Uterus (tissue), 4 donors: ENCODE data around the gene SAV1. TPM values are rescaled to one million over a fixed set of nuclear protein-coding genes. Genes with fewer than 3 reads are reported as not detected.
"Not testable (repeated sequence)": the region's sequence is repeated elsewhere in the genome, so short reads cannot be mapped to it uniquely, and the experiment has no call there.

Experiments
- DNase-seq, 2 donors: peaks; one replicate each; pipeline ENCODE4 v3.0.0-alpha.2; 2019 to 2020
- H3K27ac ChIP-seq, 2 donors: fragments of 200-600 bp; sonication (generic); 1 replicate in 1 of 2; 2 replicates in 1 of 2; pipeline ENCODE4 v1.5.1; 2016 to 2018
- H3K27me3 ChIP-seq, 2 donors: fragments of 200-600 bp; sonication (generic); one replicate each; pipeline ENCODE4 v1.5.1; 2018 to 2019; ENCODE audit warnings: control low read depth in 1 of 2
- H3K36me3 ChIP-seq, 2 donors: fragments of 200-600 bp; sonication (generic); one replicate each; pipeline ENCODE4 v1.5.1; 2019; ENCODE audit warnings: control low read depth in 1 of 2
- H3K4me1 ChIP-seq, 2 donors: fragments of 200-600 bp; sonication (generic); one replicate each; pipeline ENCODE4 v1.5.1; 2018 to 2019; ENCODE audit warnings: control low read depth in 1 of 2
- H3K4me3 ChIP-seq, 2 donors: fragments of 200-600 bp; sonication (generic); 1 replicate in 1 of 2; 2 replicates in 1 of 2; pipeline ENCODE4 v1.5.1; 2018 to 2019; ENCODE audit warnings: mild to moderate bottlenecking in 1 of 2
- H3K9me3 ChIP-seq, 2 donors: fragments of 200-600 bp; sonication (generic); one replicate each; pipeline ENCODE4 v1.5.1; 2019; ENCODE audit warnings: control low read depth in 1 of 2
- CTCF ChIP-seq, 4 experiments: fragments of 200-600 bp in 2 of 4; fragments of 450-650 bp in 2 of 4; sonication (generic) in 2 of 4; IDR thresholded peaks; one replicate each; pipeline ENCODE4 v1.5.1; 2016 to 2019; ENCODE audit warnings: antibody characterized with exemption in 4 of 4, mild to moderate bottlenecking in 2 of 4, moderate library complexity in 1 of 4
- POLR2A ChIP-seq, 2 donors: fragments of 450-650 bp; IDR thresholded peaks; one replicate each; pipeline ENCODE4 v1.6.1; 2016; ENCODE audit warnings: antibody characterized with exemption in 2 of 2, mild to moderate bottlenecking in 1 of 2, moderate library complexity in 1 of 2
- intact Hi-C: fragments of 100-400 bp; cut with DNase I; formaldehyde crosslinking; loops from one replicate; pipeline ENCODE4 v1.15.1; 2023; ENCODE audit warnings: low total_unique reads
- total RNA-seq, 4 donors: library from RNA; depleted of rRNA in 3 of 4; stranded (reverse); fragments of >200 nt in 3 of 4; gene quantifications; one replicate each; pipeline versions ENCODE4 v1.1.0 to v1.2.4, GENCODE V29; 2014 to 2023
- donor health status: DM: yes; HTN: yes; CAD: no.

The SAV1 gene
- total RNA-seq, 4 donors from 2014 or later: 18.2 to 42.9 (median 35.8) TPM

GRCh38 chr14:50704454-50705010 lies 36.4 kb upstream of the SAV1 start:
- Histone ChIP-seq H3K4me3 (no peak overlapping the region), H3K36me3 (no peaks in the 10 kb centered on the region), H3K27ac (no peak overlapping the region), H3K9me3 (no peaks in the 10 kb centered on the region), H3K4me1 (no peaks in the 10 kb centered on the region), H3K27me3 (no peaks in the 10 kb centered on the region)
- DNase-seq: no peak
- TF ChIP-seq POLR2A (IDR thresholded peaks at IDR 0.05): no peak
- TF ChIP-seq CTCF (IDR thresholded peaks at IDR 0.05): no peak
- intact Hi-C loops: no loop called here

GRCh38 chr14:50697659-50698290 lies 29.7 kb upstream of the SAV1 start:
- H3K4me3 ChIP-seq: no peak overlapping the region
- H3K36me3 ChIP-seq: no peaks in the 10 kb centered on the region
- no peaks in the 10 kb centered on the region for H3K9me3 ChIP-seq
- no peaks in the 10 kb centered on the region for H3K27me3 ChIP-seq
- TF ChIP-seq CTCF (IDR thresholded peaks at IDR 0.05) (no peak), POLR2A (IDR thresholded peaks at IDR 0.05) (no peak)
- intact Hi-C loops: no loop called here
- no peak overlapping the region for H3K27ac ChIP-seq
- no peaks in the 10 kb centered on the region for H3K4me1 ChIP-seq
- no peak for DNase-seq

GRCh38 chr14:50694260-50694659 lies 26.2 kb upstream of the SAV1 start:
- intact Hi-C loops: not testable (repeated sequence)

GRCh38 chr14:50688875-50689274 lies 20.8 kb upstream of the SAV1 start:
- intact Hi-C loops: no loop called here
- Histone ChIP-seq H3K9me3 (no peaks in the 10 kb centered on the region), H3K27me3 (no peaks in the 10 kb centered on the region), H3K4me3 (no peak overlapping the region), H3K36me3 (no peaks in the 10 kb centered on the region), H3K27ac (no peak overlapping the region), H3K4me1 (no peaks in the 10 kb centered on the region)
- no peak for DNase-seq
- no peak for TF ChIP-seq POLR2A (IDR thresholded peaks at IDR 0.05)
- no peak for TF ChIP-seq CTCF (IDR thresholded peaks at IDR 0.05)

More at GRCh38 chr14:50694260-50694659, 26.2 kb upstream of the SAV1 start:
- H3K27me3 ChIP-seq, H3K27ac ChIP-seq, DNase-seq, H3K4me1 ChIP-seq, H3K36me3 ChIP-seq, H3K9me3 ChIP-seq, H3K4me3 ChIP-seq: not testable (repeated sequence)

GRCh38 chr14:50679674-50680073 lies 11.6 kb upstream of the SAV1 start:
- TF ChIP-seq CTCF (IDR thresholded peaks at IDR 0.05) (no peak), POLR2A (IDR thresholded peaks at IDR 0.05) (no peak)

More at GRCh38 chr14:50679674-50680073, 11.6 kb upstream of the SAV1 start:
- H3K4me3 ChIP-seq: no peak overlapping the region
- H3K9me3 ChIP-seq: no peaks in the 10 kb centered on the region
- no peaks in the 10 kb centered on the region for H3K4me1 ChIP-seq
- H3K27ac ChIP-seq: no peak overlapping the region
- no peaks in the 10 kb centered on the region for H3K27me3 ChIP-seq
- intact Hi-C loops: no loop called here
- DNase-seq: no peak
- H3K36me3 ChIP-seq: no peaks in the 10 kb centered on the region
